Lower leg skin (tissue), 3 donors: ENCODE measurements around the gene ALG9.

Experiments used
- CTCF ChIP-seq, 3 donors: fragments of 450-650 bp; IDR thresholded peaks; one replicate each; pipeline ENCODE4 v1.5.1; 2016; ENCODE audit warnings: antibody characterized with exemption in 3 of 3, mild to moderate bottlenecking in 3 of 3, moderate library complexity in 2 of 3
- POLR2A ChIP-seq, 2 donors: fragments of 450-650 bp; IDR thresholded peaks; one replicate each; pipeline ENCODE4 v1.6.1; 2016 to 2017; ENCODE audit warnings: antibody characterized with exemption in 2 of 2, mild to moderate bottlenecking in 1 of 2, moderate library complexity in 1 of 2

DNA sequence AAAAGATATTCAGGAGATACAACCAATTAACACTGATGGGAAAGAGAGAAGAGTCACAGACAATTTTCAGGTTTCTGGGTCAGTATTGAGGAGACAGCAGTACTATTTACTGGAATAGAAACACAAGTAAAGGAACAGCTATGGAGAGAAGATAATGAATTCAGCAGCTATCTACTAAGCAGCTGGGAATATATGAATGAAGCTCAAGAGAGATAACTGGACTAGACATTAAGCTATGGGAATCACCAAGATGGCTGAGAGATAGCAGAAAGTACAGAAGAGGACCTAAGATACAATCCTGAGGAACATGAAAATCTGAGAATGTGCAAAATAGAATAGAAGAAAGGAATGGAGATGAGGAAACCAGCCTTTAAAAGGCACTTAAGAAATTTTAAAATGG is 15.9 kb downstream of the ALG9 start:
- TF ChIP-seq CTCF (IDR thresholded peaks at IDR 0.05) (no peak), POLR2A (IDR thresholded peaks at IDR 0.05) (no peak)
